ENCODE results near the gene NCDN. TPM values are rescaled to one million over a fixed set of nuclear protein-coding genes. Genes with fewer than 3 reads are reported as not detected.

Gene NCDN
- total RNA-seq, 4 donors from 2014 or later, result 8.7 to 16.8 (median 14.0) TPM

GRCh38 chr1:35544976-35545375, 12.6 kb upstream of the NCDN start:
- Histone ChIP-seq H3K27me3 (no peaks in the 10 kb centered on the region), H3K27ac (peak overlapping the region in 2 of 4 donors; percentile 13 to 27), H3K4me1 (peaks cover 31 to 38% of the 10 kb centered on the region in 2 donors), H3K4me3 (no peak overlapping the region), H3K36me3 (no peaks in the 10 kb centered on the region), H3K9me3 (no peaks in the 10 kb centered on the region)
- in situ Hi-C loops (cut with MboI; ENCODE audit: low sequenced_read_pairs in 4 of 4), result no loop called here
- peak in 4 of 5 experiments; percentile 9 to 49 (median 30) for TF ChIP-seq CTCF (IDR thresholded peaks at IDR 0.05 in 4 of 5, conservative IDR thresholded peaks at IDR 0.05 in 1 of 5)
- TF ChIP-seq POLR2A (IDR thresholded peaks at IDR 0.05), result no peak
- ATAC-seq (peak; percentile 81 to 93), DNase-seq (peak in 1 of 2 donors; percentile 67)
- intact Hi-C loops (cut with DNase I; ENCODE audit: low total_unique reads), result loop anchor here (1.0 kb wide), 1 partner anchor 94 kb away; no protein-coding TSS in a partner anchor

- intact Hi-C loops (cut with DNase I; ENCODE audit: low total_unique reads), result no loop called here
Observed at GRCh38 chr1:35546614-35547013, 11.0 kb upstream of the NCDN start.

GRCh38 chr1:35553851-35554250, 3.7 kb upstream of the NCDN start:
- Histone ChIP-seq H3K9me3 (no peaks in the 10 kb centered on the region), H3K27me3 (no peaks in the 10 kb centered on the region), H3K4me1 (peaks cover 41 to 52% of the 10 kb centered on the region in 2 donors), H3K36me3 (peaks cover 0 to 16% of the 10 kb centered on the region in 2 donors), H3K27ac (peak overlapping the region in 3 of 4 donors; percentile 16 to 99 (median 49)), H3K4me3 (no peak overlapping the region)
- TF ChIP-seq POLR2A (IDR thresholded peaks at IDR 0.05) (no peak), CTCF (IDR thresholded peaks at IDR 0.05 in 4 of 5, conservative IDR thresholded peaks at IDR 0.05 in 1 of 5) (no peak)
- in situ Hi-C loops (cut with MboI; ENCODE audit: low sequenced_read_pairs in 4 of 4), result loop anchor here in 1 of 4 donors (10.0 kb wide), 1 partner anchor 359 kb away; the partner anchor contains the start of gene SFPQ
- intact Hi-C loops (cut with DNase I; ENCODE audit: low total_unique reads), result loop anchor here (10.0 kb wide), 1 partner anchor 911 kb away; the partner anchor contains the start of gene MRPS15
- ATAC-seq (no peak), DNase-seq (no peak)

More at GRCh38 chr1:35546614-35547013, 11.0 kb upstream of the NCDN start:
- no peak overlapping the region for H3K4me3 ChIP-seq
- DNase-seq, result no peak
- peaks cover 0 to 2% of the 10 kb centered on the region in 2 donors for H3K36me3 ChIP-seq
- ATAC-seq, result no peak
- H3K27me3 ChIP-seq, result no peaks in the 10 kb centered on the region
- peaks cover 26 to 27% of the 10 kb centered on the region in 2 donors for H3K4me1 ChIP-seq
- in situ Hi-C loops (cut with MboI; ENCODE audit: low sequenced_read_pairs in 4 of 4), result no loop called here
- no peaks in the 10 kb centered on the region for H3K9me3 ChIP-seq
- TF ChIP-seq CTCF (IDR thresholded peaks at IDR 0.05 in 4 of 5, conservative IDR thresholded peaks at IDR 0.05 in 1 of 5) (no peak), POLR2A (IDR thresholded peaks at IDR 0.05) (no peak)
- H3K27ac ChIP-seq, result no peak overlapping the region

- Histone ChIP-seq H3K4me3 (no peak overlapping the region), H3K9me3 (no peaks in the 10 kb centered on the region), H3K4me1 (peaks cover 41 to 53% of the 10 kb centered on the region in 2 donors), H3K36me3 (peaks cover 0 to 16% of the 10 kb centered on the region in 2 donors), H3K27ac (peak overlapping the region; percentile 16 to 100 (median 74)), H3K27me3 (no peaks in the 10 kb centered on the region)
- TF ChIP-seq CTCF (IDR thresholded peaks at IDR 0.05 in 4 of 5, conservative IDR thresholded peaks at IDR 0.05 in 1 of 5), result no peak
- TF ChIP-seq POLR2A (IDR thresholded peaks at IDR 0.05), result no peak
- in situ Hi-C loops (cut with MboI; ENCODE audit: low sequenced_read_pairs in 4 of 4), result loop anchor here in 1 of 4 donors (10.0 kb wide), 1 partner anchor 360 kb away; the partner anchor contains the start of gene SFPQ
- ATAC-seq, result no peak
- intact Hi-C loops (cut with DNase I; ENCODE audit: low total_unique reads), result loop anchor here (5.0 to 10.0 kb wide), 2 partner anchors 163 to 910 kb away; partner anchors contain the start of genes C1orf216 and MRPS15
- no peak for DNase-seq
Observed at GRCh38 chr1:35554266-35555211, 3.1 kb upstream of the NCDN start.
